HEK293 (cell line): ENCODE measurements around the gene TCF12.

ENCODE experiments used
- CTCF ChIA-PET: fragments of 350-600 bp; formaldehyde crosslinking; extraction: SDS; loops from one replicate; lab custom pipeline; 2021; ENCODE audit warnings: antibody characterized with exemption; lab: Yijun Ruan, JAX
- POLR2A ChIA-PET: fragments of 300-600 bp; formaldehyde crosslinking; extraction: SDS; loops from one replicate; lab custom pipeline; 2020; ENCODE audit warnings: antibody characterized with exemption, inconsistent platforms; lab: Yijun Ruan, JAX
- H3K27ac ChIP-seq: fragments of 200-500 bp; sonication (Bioruptor generic); 2 replicates; pipeline ENCODE4 v1.5.1; 2014; ENCODE audit warnings: low read depth, low read length, control low read depth, inconsistent platforms; ENCODE audit errors: extremely low read depth
- H3K36me3 ChIP-seq, 2 experiments: fragments of 200-500 bp in 1 of 2; sonication (Bioruptor generic) in 1 of 2; 1 replicate in 1 of 2; 2 replicates in 1 of 2; pipeline ENCODE4 v1.5.1; 2014 to 2017; ENCODE audit warnings: inconsistent platforms in 2 of 2, low read length in 2 of 2; ENCODE audit not compliant: control insufficient read depth in 2 of 2, insufficient read depth in 1 of 2
- H3K4me1 ChIP-seq: fragments of 200-500 bp; sonication (Bioruptor generic); 2 replicates; pipeline ENCODE4 v1.5.1; 2014; ENCODE audit warnings: mild to moderate bottlenecking, low read length, inconsistent platforms; ENCODE audit not compliant: control insufficient read depth, insufficient read depth
- H3K4me3 ChIP-seq: 2 replicates; pipeline ENCODE4 v1.5.1; 2011; ENCODE audit warnings: low read depth, mild to moderate bottlenecking, control low read depth, low read length, moderate library complexity
- H3K9me3 ChIP-seq: fragments of 200-500 bp; sonication (Bioruptor generic); 2 replicates; pipeline ENCODE4 v1.5.1; 2014; ENCODE audit warnings: low read depth, low read length, inconsistent platforms; ENCODE audit not compliant: control insufficient read depth, insufficient read depth
- GLI2 ChIP-seq: fragments of 450-650 bp; formaldehyde crosslinking; IDR thresholded peaks from 2 replicates; pipeline ENCODE4; 2017; ENCODE audit warnings: missing biosample characterization, missing genetic modification characterization, low read depth, borderline replicate concordance
- KLF8 ChIP-seq: fragments of 450-650 bp; formaldehyde crosslinking; IDR thresholded peaks from 2 replicates; pipeline ENCODE4 v1.5.1; 2016; ENCODE audit warnings: missing biosample characterization, missing genetic modification characterization
- SP2 ChIP-seq: fragments of 450-650 bp; formaldehyde crosslinking; IDR thresholded peaks from 2 replicates; pipeline ENCODE4 v1.5.1; 2016; ENCODE audit warnings: missing biosample characterization, missing genetic modification characterization
- TRIM28 ChIP-seq: IDR thresholded peaks from 2 replicates; pipeline ENCODE4 v1.6.1; 2011; ENCODE audit warnings: low read length, control low read depth, borderline replicate concordance
- ZFP37 ChIP-seq: fragments of 450-650 bp; formaldehyde crosslinking; IDR thresholded peaks from 2 replicates; pipeline ENCODE4 v1.5.1; 2016; ENCODE audit warnings: missing biosample characterization, missing genetic modification characterization
- ZNF132 ChIP-seq: fragments of 450-650 bp; formaldehyde crosslinking; IDR thresholded peaks from 2 replicates; pipeline ENCODE4 v1.5.1; 2017; ENCODE audit warnings: missing biosample characterization, missing genetic modification characterization, borderline replicate concordance
- ZNF239 ChIP-seq: fragments of 450-650 bp; formaldehyde crosslinking; IDR thresholded peaks from 2 replicates; pipeline ENCODE4 v1.5.1; 2016; ENCODE audit warnings: missing biosample characterization, missing genetic modification characterization
- ZNF266 ChIP-seq: fragments of 450-650 bp; formaldehyde crosslinking; IDR thresholded peaks from 2 replicates; pipeline ENCODE4 v1.5.1; 2016; ENCODE audit warnings: missing biosample characterization, missing genetic modification characterization, low read depth
- ZNF292 ChIP-seq: fragments of 450-650 bp; formaldehyde crosslinking; IDR thresholded peaks from 2 replicates; pipeline ENCODE4 v1.5.1; 2016; ENCODE audit warnings: low read depth, missing biosample characterization, missing genetic modification characterization, borderline replicate concordance
- ZNF335 ChIP-seq: fragments of 450-650 bp; formaldehyde crosslinking; conservative IDR thresholded peaks from 2 replicates; pipeline ENCODE4 v1.5.1; 2016; ENCODE audit warnings: missing biosample characterization, missing genetic modification characterization
- ZNF341 ChIP-seq: fragments of 450-650 bp; formaldehyde crosslinking; IDR thresholded peaks from 2 replicates; pipeline ENCODE4; 2016; ENCODE audit warnings: low read depth, missing biosample characterization, missing genetic modification characterization
- ZNF398 ChIP-seq: fragments of 450-650 bp; formaldehyde crosslinking; IDR thresholded peaks from 2 replicates; pipeline ENCODE4 v1.5.1; 2017; ENCODE audit warnings: missing biosample characterization, missing genetic modification characterization
- ZNF488 ChIP-seq: fragments of 450-650 bp; formaldehyde crosslinking; IDR thresholded peaks from 2 replicates; pipeline ENCODE4 v1.5.1; 2016; ENCODE audit warnings: missing biosample characterization, missing genetic modification characterization
- ZNF792 ChIP-seq: fragments of 450-650 bp; formaldehyde crosslinking; IDR thresholded peaks from 2 replicates; pipeline ENCODE4 v1.5.1; 2016; ENCODE audit warnings: missing biosample characterization, missing genetic modification characterization
- ZNF830 ChIP-seq: fragments of 450-650 bp; IDR thresholded peaks from 2 replicates; pipeline ENCODE4 v1.5.0; 2018; ENCODE audit warnings: missing biosample characterization, missing genetic modification characterization, low read depth, mild to moderate bottlenecking, moderate library complexity
- ZSCAN30 ChIP-seq: fragments of 450-650 bp; IDR thresholded peaks from 2 replicates; pipeline ENCODE4 v1.5.1; 2018; ENCODE audit warnings: missing biosample characterization, mild to moderate bottlenecking, missing genetic modification characterization, moderate library complexity
- TF ChIP-seq, protein P1 (sequence below): fragments of 450-650 bp; formaldehyde crosslinking; IDR thresholded peaks from 2 replicates; pipeline ENCODE4 v1.5.1; 2016; ENCODE audit warnings: missing biosample characterization, missing genetic modification characterization
- TF ChIP-seq, protein P2 (sequence below): fragments of 450-650 bp; formaldehyde crosslinking; IDR thresholded peaks from 2 replicates; pipeline ENCODE4 v1.5.1; 2017; ENCODE audit warnings: missing biosample characterization, missing genetic modification characterization

The TCF12 gene

DNA sequence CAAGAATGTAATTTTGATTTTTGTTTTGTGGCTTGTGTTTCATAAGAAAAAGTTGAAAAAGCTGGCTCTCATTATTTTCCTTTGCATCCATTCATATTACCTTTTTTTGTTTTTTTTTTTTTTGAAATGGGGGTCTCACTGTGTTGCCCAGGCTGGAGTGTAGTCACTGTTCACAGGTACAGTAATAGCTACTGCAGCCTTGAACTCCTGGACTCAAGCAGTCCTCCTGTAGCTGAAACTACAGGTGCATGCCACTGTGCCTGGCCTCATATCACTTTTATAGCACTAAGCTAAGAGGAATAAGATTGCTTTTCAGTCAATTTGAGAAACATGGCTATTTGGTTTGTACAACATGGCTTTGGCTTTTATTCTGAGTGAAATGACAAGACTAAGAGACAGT lies 49.8 kb downstream of the TCF12 start:
- no peak overlapping the region for H3K4me3 ChIP-seq
- POLR2A ChIA-PET = no interaction called here
- H3K27ac ChIP-seq = no peak overlapping the region
- no peaks in the 10 kb centered on the region for H3K36me3 ChIP-seq
- CTCF ChIA-PET = no interaction called here
- peaks cover 5% of the 10 kb centered on the region for H3K4me1 ChIP-seq
- no peaks in the 10 kb centered on the region for H3K9me3 ChIP-seq
- TF ChIP-seq, protein P1, sequence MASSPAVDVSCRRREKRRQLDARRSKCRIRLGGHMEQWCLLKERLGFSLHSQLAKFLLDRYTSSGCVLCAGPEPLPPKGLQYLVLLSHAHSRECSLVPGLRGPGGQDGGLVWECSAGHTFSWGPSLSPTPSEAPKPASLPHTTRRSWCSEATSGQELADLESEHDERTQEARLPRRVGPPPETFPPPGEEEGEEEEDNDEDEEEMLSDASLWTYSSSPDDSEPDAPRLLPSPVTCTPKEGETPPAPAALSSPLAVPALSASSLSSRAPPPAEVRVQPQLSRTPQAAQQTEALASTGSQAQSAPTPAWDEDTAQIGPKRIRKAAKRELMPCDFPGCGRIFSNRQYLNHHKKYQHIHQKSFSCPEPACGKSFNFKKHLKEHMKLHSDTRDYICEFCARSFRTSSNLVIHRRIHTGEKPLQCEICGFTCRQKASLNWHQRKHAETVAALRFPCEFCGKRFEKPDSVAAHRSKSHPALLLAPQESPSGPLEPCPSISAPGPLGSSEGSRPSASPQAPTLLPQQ (tag by site-specific recombination) = no peak
- no peak for TF ChIP-seq ZFP37 (tag by site-specific recombination)
- no peak for TF ChIP-seq ZNF341 (tag by site-specific recombination)
- no peak for TF ChIP-seq GLI2 (tag by site-specific recombination)
- no peak for TF ChIP-seq ZNF792
- no peak for TF ChIP-seq ZNF266
- no peak for TF ChIP-seq ZNF239
- no peak for TF ChIP-seq ZNF132
- TF ChIP-seq, protein P2, sequence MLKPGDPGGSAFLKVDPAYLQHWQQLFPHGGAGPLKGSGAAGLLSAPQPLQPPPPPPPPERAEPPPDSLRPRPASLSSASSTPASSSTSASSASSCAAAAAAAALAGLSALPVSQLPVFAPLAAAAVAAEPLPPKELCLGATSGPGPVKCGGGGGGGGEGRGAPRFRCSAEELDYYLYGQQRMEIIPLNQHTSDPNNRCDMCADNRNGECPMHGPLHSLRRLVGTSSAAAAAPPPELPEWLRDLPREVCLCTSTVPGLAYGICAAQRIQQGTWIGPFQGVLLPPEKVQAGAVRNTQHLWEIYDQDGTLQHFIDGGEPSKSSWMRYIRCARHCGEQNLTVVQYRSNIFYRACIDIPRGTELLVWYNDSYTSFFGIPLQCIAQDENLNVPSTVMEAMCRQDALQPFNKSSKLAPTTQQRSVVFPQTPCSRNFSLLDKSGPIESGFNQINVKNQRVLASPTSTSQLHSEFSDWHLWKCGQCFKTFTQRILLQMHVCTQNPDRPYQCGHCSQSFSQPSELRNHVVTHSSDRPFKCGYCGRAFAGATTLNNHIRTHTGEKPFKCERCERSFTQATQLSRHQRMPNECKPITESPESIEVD = no peak
- TF ChIP-seq ZNF335 (tag by site-specific recombination) = no peak
- TF ChIP-seq ZNF830 (tag by site-specific recombination) = no peak
- TF ChIP-seq SP2 (tag by site-specific recombination) = no peak
- no peak for TF ChIP-seq KLF8 (tag by site-specific recombination)
- TF ChIP-seq ZNF398 (tag by site-specific recombination) = no peak
- TF ChIP-seq, all 188 proteins: peak for 0

- CTCF ChIA-PET = interaction anchor here (0.7 kb wide), 1 partner anchor 38 kb away, joined by 6 read pairs; no protein-coding TSS in a partner anchor
- no peak overlapping the region for H3K27ac ChIP-seq
- no peak for TF ChIP-seq TRIM28
- TF ChIP-seq ZNF292 (tag by site-specific recombination) = no peak
- TF ChIP-seq ZNF488 (tag by site-specific recombination) = no peak
- no peak for TF ChIP-seq KLF8 (tag by site-specific recombination)
- TF ChIP-seq ZSCAN30 (tag by site-specific recombination) = no peak
- TF ChIP-seq ZNF341 (tag by site-specific recombination) = no peak
- H3K4me3 ChIP-seq = no peak overlapping the region
- H3K9me3 ChIP-seq = no peaks in the 10 kb centered on the region
- POLR2A ChIA-PET = interaction anchor here (0.7 kb wide), 1 partner anchor 86 kb away, joined by 5 read pairs; no protein-coding TSS in a partner anchor
- no peaks in the 10 kb centered on the region for H3K36me3 ChIP-seq
- H3K4me1 ChIP-seq = peaks cover 6% of the 10 kb centered on the region
Measured at GRCh38 chr15:56968821-56969220, 50.4 kb downstream of the TCF12 start.
